ENCODE results near the gene JAZF1. TPM values are rescaled to one million over a fixed set of nuclear protein-coding genes. Genes with fewer than 3 reads are reported as not detected.

JAZF1 gene
- total RNA-seq, 1 experiment from 2014 or later: 9.1 TPM

DNA sequence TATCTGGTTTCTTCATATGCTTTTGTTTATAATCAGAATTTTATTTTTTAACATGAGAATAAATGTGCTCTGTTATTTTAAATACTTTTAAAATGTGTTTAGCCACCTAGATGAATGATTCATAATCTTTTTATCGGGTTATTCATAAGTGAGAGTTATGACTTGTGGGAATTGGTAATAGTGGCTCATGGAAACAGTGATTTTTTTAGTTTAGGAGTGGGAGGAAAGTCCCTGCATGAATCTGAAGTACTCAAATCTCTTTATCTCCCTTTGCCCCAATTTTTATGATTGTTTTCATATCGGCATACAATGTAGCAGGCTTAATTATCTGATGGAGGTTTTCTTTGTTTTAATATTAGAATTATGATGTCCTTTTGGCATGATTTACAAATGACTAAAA is 397.7 kb downstream of the JAZF1 start:
- peak overlapping the region in 1 of 3 experiments; percentile 71; a peak in 1 of 7 replicates for H3K27ac Mint-ChIP-seq
- no CpG with 5 or more reads among the region's 2 CpGs for WGBS (ENCODE audit: extremely low coverage, insufficient read length, low lambda C conversion rate)
- no peak overlapping the region for H2BK15ac ChIP-seq (ENCODE audit: low read depth, low read length)
- H2BK20ac ChIP-seq (ENCODE audit: low read depth, low read length, poor library complexity, severe bottlenecking): no peak overlapping the region
- H3K4me3 Mint-ChIP-seq: no peak overlapping the region
- no peak overlapping the region for H2BK120ac ChIP-seq (ENCODE audit: low read depth, low read length, poor library complexity, severe bottlenecking)
- H4K91ac ChIP-seq (ENCODE audit: insufficient read length, low read depth, low read length): no peak overlapping the region
- H3K18ac ChIP-seq (ENCODE audit: insufficient read length, low read depth, low read length): no peak overlapping the region
- H3K4me1 Mint-ChIP-seq: peaks cover 13 to 14% of the 10 kb centered on the region in 2 experiments
- H3K4ac ChIP-seq (ENCODE audit: low read depth, low read length): no peak overlapping the region
- H4K20me1 ChIP-seq (ENCODE audit: control insufficient read depth, insufficient read depth, insufficient read length): no peaks in the 10 kb centered on the region
- H3K23ac ChIP-seq (ENCODE audit: insufficient read length, low read depth, low read length): no peak overlapping the region
- H2BK12ac ChIP-seq (ENCODE audit: insufficient read length, low read depth, low read length): no peak overlapping the region
- H3K27me3 Mint-ChIP-seq (ENCODE audit: low read depth): no peaks in the 10 kb centered on the region
- no peak overlapping the region for H4K8ac ChIP-seq (replicated peaks; ENCODE audit: insufficient read length, low read depth, low read length)
- no peaks in the 10 kb centered on the region for H3K79me2 ChIP-seq (ENCODE audit: insufficient read depth, low read length)
- no peaks in the 10 kb centered on the region for H3K27me3 ChIP-seq (ENCODE audit: insufficient read depth, low read length)
- no peak overlapping the region for H3K4me2 ChIP-seq (ENCODE audit: insufficient read depth, insufficient read length, low read length)
- no peaks in the 10 kb centered on the region for H3K4me1 ChIP-seq (ENCODE audit: insufficient read depth, low read length)
- no peaks in the 10 kb centered on the region for H3K79me1 ChIP-seq (ENCODE audit: insufficient read depth, low read depth, low read length, poor library complexity, severe bottlenecking)
- H3K9me3 Mint-ChIP-seq: no peaks in the 10 kb centered on the region
- TF ChIP-seq, protein P1, sequence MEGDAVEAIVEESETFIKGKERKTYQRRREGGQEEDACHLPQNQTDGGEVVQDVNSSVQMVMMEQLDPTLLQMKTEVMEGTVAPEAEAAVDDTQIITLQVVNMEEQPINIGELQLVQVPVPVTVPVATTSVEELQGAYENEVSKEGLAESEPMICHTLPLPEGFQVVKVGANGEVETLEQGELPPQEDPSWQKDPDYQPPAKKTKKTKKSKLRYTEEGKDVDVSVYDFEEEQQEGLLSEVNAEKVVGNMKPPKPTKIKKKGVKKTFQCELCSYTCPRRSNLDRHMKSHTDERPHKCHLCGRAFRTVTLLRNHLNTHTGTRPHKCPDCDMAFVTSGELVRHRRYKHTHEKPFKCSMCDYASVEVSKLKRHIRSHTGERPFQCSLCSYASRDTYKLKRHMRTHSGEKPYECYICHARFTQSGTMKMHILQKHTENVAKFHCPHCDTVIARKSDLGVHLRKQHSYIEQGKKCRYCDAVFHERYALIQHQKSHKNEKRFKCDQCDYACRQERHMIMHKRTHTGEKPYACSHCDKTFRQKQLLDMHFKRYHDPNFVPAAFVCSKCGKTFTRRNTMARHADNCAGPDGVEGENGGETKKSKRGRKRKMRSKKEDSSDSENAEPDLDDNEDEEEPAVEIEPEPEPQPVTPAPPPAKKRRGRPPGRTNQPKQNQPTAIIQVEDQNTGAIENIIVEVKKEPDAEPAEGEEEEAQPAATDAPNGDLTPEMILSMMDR (conservative IDR thresholded peaks at IDR 0.05): no peak
- H3K36me3 Mint-ChIP-seq (ENCODE audit: insufficient read depth in 1 of 3, low read depth in 3 of 3): peaks cover 2 to 15% (median 15%) of the 10 kb centered on the region in 3 experiments; a peak in 6 of 7 replicates
- no peak overlapping the region for H3K9ac ChIP-seq (ENCODE audit: extremely low read depth, insufficient read length, low read length)
- no peak overlapping the region for H2AFZ ChIP-seq (ENCODE audit: low read length)
- H3T11ph ChIP-seq (ENCODE audit: low read length): no peak overlapping the region
- no peak overlapping the region for H3K56ac ChIP-seq (ENCODE audit: insufficient read length, low read depth, low read length)
- no peak overlapping the region for H4K5ac ChIP-seq (ENCODE audit: insufficient read length, low read depth, low read length)
- no peaks in the 10 kb centered on the region for H3K9me3 ChIP-seq (ENCODE audit: control insufficient read depth, low read depth, low read length)
- no peak for DNase-seq
- no peaks in the 10 kb centered on the region for H3K23me2 ChIP-seq (ENCODE audit: insufficient read length, low read depth, low read length, poor library complexity, severe bottlenecking)
- no peak overlapping the region for H2AK5ac ChIP-seq (ENCODE audit: insufficient read length, low read length)
- H3K27ac ChIP-seq (ENCODE audit: insufficient read length, low read depth, low read length): no peak overlapping the region
- no peak overlapping the region for H2BK5ac ChIP-seq (ENCODE audit: insufficient read length, low read length)
- H3K14ac ChIP-seq (ENCODE audit: insufficient read depth, low read length): no peak overlapping the region
